Measurements from ENCODE around the gene ANKRD22.

The ANKRD22 gene

DNA sequence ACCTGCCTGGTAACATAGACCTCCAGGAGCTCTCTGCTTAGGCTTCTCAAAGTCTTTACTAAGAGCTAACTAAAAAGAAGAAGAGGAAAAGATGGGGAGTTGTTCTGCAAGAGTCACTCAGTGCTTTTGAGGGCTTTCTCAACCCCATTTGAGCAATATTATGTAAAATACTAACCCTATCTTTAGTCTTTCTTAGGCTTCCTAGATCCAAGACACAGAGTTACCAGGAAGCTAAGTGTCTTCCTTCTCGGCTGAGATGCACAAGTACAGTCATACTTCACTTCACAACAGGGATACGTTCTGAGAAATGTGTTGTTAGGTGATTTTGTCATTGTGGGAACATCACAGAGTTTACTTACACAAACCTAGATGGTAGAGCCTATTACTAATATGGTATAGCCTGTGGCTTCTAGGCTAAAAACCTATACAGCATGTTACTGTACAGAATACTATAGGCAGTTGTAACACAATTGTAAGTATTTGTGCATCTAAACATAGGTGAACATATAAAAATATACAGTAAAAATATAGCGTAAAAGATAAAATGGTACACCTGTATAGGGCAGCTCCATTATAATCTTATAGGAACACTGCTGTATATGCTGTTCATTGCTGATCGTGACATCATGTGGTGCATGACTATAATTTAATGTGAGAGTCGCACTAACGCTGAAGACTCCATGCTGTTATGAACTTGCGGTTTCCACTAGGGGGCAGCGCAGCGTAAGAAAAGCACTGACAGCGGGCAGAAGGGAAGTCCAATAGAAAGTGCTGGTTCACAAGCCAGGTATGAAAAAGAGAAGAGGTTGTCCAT, 16.3 kb downstream of the ANKRD22 start:
- DNase-seq = peak; percentile 17

DNA sequence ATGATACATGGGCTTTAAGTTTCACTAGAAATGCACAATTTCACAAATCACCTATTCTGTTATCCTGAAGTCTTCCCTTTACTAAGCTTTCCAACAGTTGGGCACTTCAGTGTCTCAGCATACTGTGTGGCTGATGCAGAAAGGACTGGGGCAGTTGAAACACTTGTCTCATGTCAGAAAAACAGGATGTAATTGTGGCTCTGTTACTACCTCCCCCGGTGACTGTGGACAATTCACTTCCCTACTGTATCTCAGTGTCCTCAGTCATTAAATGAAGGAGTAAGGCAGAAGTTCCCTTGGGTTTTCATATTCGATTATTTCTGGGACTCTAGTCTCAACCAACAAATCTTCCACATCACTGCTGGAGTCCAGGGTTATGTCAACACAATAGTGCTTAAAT, 17.9 kb downstream of the ANKRD22 start:
- no peak for DNase-seq

DNA sequence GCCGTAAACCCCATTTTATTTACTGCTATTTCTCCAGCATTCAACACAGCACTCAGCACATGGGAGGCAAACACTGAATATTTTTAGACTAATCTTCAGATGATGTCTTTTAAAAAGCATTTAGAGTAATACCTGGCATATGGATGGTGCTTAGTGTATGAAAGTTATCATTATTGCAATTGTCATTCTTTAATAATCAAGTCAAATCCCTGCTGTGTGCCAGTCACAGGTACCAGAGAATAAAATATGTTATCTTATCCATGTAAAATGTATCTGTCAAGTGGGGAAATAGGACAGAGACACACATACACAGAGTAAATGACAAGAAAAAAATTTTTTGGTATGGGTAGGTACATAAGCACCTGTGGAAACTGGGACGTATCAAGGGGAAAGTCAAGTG, 18.5 kb downstream of the ANKRD22 start:
- DNase-seq = no peak

DNA sequence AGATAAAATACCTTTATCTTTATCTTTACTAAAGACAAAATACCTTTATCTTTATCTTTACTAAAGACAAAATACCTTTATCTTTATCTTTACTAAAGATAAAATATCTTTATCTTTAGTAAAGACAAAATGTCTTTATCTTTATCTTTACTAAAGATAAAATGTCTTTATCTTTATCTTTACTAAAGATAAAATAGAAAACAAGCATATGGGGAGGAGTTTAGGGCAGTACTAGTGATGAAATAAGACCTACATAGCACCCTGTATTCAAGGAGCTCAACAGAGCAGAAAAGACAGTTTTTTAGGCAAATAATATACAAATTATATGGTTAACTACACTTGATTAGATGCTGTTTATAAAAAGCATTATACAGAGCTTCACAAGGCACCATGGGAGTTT, 19.3 kb downstream of the ANKRD22 start:
- no peak for DNase-seq

DNA sequence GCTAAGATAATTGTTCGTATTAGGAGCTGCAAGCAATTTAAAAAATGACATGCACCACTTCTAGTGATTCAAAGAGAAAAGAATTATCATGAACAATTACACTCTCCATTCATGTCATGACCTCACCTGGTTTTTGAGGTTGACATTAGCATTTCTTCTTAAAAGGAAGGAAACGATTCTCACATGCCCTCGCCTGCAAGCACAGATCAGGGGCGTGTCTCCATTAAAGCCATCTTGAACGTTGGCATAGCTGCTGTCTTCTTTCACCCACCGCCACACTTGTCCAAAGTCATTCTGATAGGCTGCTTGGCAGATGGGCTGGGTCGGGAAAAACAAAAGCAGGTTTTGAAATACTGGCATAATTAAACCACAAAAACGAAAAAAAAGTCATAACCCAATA, 19.9 kb downstream of the ANKRD22 start:
- DNase-seq = no peak

DNA sequence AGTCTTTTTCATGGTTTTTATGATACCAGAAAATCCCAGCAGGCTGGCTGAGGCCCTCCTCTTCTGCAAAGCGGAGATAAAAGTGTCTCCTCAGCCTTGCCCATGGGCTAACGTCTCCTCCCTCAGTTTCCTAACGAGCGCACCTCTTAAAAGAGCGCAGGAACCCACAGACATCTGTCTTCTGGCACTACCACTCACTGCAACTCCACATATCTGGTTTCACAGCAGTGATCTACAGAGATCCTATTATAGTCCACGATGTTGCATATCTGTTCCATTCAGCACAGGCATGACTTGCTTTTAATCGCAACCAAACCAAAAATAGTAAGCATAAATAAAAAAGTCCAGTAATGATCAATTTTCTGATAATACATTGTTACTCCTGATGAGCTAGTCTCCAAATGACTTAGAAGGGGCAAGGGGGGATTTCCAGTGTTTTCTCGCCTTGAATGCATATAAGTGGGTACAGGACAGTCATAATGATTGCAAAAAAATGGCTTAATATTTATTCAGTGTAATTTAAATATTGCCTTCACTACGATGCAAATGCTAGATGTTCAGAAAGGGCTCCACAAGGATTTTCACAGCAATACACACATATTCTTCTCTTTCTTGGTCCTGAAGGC, 20.9 kb downstream of the ANKRD22 start:
- no peak for DNase-seq

DNA sequence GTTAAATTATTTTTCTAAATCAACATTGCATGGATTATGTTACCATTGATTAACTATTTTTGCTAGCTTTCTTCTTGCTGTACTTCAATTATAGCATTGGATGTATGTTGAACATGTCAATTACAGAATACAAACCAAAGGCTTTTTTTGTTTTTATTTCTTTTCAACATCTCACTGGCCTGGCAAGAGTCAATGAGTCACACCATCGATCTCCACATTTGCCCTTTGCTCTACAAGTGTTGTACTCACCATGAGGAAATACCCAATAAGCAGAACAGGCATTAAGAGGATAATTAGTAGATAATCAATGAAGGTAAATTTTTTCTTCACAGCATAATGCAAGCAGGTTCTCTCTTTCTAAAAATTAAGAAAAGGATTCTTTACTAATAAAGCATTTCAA, 23.3 kb downstream of the ANKRD22 start:
- no peak for DNase-seq

DNA sequence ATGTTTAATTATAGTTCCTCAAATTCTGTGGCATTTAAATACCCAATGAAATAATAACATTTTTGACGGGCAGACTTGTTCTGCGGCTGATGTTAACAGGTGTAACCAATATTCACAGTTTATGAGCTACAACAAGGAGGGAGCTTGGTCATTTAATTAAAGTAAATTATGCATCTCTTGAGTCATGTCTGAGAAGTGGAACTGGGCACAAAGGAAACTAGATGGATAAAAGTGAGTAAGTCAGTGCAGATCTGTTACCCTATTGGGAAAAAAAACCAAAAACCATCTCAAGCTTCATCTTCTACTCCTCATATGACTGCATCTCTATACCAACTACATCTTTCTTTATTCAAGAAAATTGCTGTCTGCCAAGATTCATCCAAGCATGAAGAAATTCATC, 24.0 kb downstream of the ANKRD22 start:
- DNase-seq = no peak

DNA sequence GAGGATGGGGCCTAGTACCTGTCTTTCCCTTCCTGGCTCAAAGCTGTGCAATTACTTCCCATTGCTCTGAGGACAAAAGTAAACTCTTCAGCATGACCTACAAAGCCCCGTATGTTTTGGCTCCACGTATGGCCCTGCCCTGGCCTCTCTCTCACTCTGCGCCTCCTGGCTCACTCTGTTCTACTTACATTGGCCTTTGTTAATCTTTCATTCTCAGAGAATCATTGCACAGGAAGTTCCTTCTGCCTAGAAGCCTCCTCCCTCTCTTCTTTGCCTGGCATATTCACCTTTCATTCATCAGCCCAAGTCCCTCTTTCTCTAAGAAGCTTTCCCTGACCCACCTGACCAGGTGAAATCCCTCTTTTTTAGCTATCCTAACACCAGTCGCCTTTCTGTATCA, 25.3 kb downstream of the ANKRD22 start:
- DNase-seq = no peak

DNA sequence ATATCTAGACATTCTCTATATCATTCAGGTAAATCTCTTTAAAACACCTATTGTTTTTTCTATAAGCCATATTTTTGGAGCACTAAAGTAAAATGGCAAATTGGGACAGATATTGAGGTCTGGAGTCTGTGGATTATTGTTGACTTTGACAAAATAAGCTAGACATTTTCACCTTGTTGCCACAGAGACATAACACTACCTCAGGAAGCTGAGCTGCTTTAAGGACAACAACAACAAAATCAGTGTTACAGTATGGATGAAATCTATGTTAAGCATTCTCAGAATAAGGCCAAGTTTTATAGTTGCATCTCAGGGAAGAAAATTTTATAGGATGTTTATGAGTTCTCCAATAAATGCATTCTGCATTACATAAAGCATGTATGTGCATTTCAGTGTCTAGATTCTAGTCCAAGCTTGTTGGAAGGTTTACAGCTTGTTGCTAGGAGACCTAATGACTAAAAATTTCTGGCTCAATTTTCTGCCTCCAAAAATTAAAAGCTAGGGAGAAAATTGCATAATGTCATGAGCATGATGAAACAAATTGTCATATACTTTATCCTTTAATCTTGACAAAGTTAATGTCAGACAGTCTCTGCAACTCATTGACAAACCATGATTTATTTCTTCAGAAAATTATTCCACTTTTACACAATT, 30.8 kb downstream of the ANKRD22 start:
- DNase-seq = no peak

DNA sequence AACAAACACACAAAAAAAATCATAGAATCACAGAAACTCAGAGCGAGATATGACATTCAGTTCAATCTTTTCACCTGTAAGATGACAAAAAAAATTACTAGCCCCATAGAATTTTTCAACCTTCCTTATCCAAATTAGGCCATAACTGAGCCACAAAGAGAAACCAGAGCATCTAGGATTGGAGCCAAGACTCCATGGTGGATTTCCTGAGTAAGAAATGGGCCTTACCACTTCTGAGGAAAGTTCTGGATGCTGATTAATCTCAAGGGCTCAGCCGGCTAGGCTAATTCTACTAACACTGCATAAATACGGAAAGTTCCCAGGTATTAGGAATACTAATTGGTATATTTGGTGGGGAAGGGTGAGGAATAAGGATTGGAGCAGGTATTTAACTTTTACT, 32.4 kb downstream of the ANKRD22 start:
- no peak for DNase-seq

DNA sequence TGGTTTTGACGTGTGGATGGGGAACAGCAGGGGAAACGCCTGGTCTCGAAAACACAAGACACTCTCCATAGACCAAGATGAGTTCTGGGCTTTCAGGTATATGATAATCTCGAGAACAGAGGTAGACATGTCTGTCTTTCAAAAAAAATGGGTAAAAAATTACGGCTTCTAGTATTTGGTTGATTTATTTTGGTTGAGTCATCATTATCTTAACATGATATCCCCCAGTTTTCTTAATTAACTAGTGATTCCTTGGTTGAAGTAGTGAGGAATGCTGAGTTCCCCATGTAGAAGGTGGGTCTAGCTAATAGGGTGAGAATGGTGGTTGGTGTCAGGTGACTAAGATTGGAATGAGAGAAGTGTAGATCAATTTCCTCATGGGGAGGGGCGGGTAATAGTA, 38.4 kb downstream of the ANKRD22 start:
- DNase-seq = no peak

DNA sequence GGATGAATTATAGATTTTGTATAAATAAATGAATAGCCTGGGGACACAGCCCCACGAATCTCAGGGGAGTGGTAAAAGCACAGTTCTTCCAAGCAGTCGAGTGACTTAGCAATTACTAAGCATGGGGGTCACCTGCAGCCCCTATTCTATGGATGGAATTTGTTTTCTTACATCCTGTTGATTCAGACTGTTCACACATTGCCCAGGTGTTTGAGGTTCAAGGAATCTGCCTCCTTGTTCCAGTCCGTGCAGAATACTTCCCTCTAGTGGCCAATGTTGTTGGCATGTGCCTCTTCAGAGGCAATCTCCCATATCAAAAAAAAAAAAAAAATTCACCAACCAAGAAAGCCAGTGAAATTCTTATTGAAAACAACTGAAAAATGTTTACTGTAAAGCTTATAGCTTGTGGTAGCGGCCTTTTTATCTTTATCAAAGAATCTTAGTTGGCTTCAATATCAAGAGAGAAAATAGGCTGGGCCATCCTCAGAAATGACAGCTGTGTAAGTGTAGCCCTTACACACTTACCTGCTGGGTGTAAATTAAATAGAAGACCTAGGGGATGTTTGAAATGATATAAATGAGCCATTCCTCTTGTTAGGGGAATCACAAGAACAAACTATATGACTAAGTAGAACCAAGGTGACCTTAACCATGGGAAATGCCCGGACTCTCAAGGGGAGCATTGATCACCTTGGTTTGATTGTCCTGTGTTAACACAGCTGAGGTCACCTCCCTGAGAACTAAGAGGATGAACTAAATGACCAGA, 41.3 kb downstream of the ANKRD22 start:
- peak; percentile 9 for DNase-seq

DNA sequence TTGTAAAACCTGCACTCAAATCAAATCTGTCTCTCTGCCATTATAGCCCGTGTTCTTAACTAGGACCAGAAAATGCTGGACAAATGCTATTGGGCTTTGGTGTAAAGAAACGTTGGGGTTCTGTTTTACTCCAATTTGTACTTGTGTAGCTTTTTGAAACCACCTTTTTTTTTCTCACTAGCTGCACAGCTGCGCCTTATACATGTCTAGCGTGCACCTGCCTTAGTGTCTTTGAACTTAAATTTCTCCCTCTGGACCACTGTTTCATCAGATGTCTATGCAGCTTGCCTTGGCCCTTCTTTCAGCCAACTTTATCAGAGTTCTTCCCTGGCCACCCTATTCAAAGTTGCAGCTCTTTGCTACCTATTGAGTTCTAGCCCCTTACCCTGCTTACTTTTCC, 42.0 kb downstream of the ANKRD22 start:
- DNase-seq = no peak

DNA sequence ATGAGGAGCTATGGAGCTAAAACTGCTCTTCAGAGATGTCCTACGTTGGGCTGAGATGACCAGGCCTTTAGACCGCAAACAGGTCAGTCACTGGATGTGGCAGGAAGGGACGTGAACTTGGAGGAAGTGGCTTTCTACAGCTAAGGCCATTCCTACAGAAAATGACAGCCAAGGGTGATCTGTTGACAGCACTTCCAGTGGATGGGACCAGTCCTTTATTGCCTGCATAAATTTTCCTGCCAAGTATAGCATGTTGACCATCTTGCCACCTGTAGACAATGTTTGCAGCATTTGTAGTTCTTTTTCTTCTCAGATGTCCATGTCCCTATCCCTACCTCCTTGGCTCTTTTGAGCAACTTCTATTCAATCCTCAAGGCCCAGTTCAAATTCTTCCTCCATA, 45.7 kb downstream of the ANKRD22 start:
- no peak for DNase-seq

DNA sequence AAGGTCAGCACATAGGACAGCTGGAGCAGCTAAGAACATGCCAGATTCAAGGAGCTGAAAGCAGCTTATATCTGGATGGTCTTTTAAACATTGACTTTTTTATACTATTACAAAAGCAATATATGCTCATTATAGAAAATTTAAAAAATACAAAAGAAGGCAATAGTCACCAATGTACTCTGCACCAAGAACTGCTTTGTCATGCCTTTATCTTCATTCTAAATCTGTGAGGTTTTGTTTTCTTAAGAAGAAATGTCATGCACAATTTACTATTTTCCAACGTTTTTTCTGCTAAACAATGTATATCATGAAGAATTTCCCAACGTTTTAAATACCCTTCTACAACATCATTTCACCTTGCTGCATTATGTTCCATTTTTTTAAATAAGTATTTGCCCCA, 46.3 kb downstream of the ANKRD22 start:
- no peak for DNase-seq

DNA sequence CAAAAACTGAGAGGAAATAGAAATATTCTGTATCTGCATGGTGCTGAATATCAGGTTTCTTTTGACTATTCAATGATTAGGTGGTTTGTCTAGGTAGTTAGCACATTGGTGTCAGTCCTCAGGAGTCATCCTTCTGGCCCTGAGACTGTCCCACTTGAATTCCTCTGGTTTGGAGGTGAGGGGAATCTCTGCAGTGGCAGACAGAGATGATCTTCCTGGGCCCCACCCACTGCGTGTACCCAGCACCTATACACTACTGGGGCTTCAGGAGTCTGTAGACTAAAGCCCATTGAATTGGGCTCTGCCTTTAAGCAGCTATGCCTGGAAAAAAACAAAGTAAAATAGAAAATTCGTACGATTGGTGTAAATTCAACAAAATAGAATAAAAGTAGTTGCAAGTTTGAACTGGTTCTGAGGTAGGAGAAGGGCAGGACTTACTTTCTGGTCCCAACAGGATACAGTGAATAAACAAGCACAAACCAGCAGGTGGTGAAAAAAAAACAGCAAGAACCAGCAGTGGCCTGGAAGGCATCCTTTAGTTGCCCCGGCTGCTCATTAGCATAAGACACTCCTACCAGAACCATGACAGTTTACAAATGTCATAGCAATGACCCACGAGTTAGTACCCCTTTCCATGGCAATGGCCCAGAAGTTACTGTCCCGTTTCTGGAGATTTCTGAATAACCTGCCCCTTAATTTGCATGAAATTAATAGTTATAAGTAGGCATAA, 47.4 kb downstream of the ANKRD22 start:
- DNase-seq = no peak

DNA sequence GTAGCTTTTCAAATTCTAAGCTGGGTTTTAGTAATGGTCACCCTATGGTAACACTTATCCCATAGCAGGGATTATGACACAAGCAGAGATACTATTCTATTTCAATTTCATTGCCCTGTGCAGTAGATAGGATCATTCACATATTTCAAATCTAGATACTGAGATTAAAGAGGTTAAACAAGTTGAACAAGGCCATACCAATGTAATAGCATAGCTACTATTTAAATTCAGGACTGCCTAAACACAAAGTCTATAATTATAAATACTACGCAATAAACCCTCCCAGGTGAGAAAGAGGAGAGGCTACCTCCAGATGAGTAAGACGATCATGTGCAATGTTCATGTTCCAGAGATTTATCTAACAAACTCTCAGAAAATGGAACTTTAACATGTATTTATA, 48.0 kb downstream of the ANKRD22 start:
- DNase-seq = no peak

DNA sequence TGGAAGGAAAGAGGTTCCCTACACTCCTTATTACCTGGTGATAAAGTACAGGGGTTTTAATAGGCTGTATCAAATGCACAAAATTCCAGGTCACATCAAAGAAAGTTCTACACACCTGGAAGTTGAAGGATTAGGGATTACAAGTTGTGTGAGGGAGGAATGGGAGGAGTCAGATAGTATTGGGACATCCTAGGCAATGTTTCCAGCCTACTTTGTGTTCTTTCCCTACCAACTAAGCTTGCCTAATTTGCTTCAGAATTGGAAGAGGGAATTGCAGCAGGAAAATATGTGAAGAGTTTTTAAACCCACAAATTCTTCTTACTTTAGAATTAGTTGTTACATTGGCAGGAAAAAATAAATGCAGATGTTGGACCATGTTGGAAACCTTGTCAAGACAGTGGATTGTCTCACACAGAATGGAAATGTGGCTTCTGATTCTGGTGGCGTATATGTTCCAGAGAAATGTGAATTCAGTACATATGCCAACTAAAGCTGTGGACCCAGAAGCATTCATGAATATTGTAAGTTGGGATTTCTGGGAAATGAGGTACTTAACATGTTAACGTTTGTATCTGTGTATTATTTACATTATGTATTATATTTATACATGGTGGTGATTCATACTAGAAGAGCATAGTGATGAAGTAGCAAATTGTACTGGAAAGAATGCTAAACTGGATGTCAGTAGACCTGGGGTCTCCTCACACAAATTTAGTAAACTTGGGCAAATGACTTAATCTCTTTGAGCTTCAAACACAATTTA, 48.9 kb downstream of the ANKRD22 start, which contains the start of gene LIPM:
Gene LIPM, plus strand, starts transcription at position 208 of the 763 bp plus-strand sequence. Its CDS starts 167 bp downstream, at position 375.
- DNase-seq = no peak

DNA sequence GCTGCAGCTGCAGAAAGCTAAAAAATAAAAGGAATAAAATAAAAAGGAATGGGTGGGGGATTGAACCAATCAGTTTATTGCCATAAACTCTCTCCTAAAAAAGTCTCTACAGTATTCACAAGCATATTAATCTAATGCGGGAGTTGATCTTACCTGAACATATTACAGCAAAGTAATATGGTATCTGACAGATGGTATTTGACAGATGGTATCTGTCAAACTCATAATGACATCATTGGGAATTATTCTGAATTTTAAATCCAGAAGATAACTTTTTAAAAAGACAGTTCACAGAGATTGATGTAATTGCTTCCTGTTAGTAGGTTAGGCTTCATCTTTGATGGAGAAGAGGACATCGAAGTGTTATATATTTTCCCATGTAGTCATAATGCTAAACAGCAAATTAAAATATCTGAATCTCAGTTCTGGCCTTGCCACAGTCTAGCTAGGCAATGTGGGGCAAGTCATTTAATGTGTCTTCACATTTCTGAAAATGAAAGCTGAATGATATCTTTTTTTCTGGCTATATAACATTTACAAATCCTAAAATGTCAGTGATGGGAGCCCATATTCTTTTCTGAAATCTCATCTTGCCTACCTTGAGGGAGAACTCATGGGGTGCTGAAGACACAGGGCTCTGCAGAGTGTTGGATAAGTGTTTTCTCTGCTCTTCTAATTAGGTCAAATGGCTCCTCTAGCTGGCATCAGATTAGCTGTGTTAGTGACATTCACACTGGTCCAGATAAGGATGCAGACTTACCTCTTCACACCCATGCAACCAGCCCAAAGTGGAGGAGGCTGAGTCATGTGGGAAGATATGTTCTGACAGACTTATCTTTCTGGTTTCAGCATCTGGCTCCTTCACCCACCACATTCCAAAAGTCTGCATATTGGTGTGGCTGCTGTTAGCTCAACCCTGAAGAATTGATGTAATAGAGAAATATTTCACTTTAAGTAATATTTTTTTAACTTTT, 51.2 kb downstream of the ANKRD22 start:
- DNase-seq = no peak

DNA sequence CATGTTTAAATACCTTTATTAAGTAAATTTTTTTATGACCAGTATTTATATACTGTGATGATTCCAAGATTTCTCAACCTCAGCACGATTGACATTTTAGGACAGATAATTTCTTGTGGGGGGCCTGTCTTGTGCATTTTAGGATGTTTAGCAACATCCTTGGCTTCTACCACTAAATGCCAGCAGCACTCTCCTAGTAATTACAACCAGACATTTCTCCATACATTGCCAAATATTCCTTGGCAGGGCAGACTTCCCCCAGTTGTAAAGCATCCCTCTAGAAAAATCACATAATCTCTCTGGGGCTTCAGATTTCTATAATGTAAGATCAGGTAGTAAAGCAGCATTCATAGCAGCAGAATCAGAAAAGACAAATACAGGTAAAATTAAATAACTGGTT, 56.9 kb downstream of the ANKRD22 start:
- no peak for DNase-seq
